NCI-H2227 (cell line): Measurements from ENCODE around the gene ANP32A.

Source experiments
- DNase-seq: peaks from one replicate; lab custom pipeline; 2025; ENCODE audit not compliant: unreplicated experiment; lab: John Stamatoyannopoulos, UW

ANP32A gene

GRCh38 chr15:68784206-68784605, 36.5 kb downstream of the ANP32A start:
- DNase-seq: no peak

- DNase-seq: peak; percentile 1
These were observed 37.3 kb downstream of the ANP32A start for GRCh38 chr15:68783226-68784058.

- no peak for DNase-seq
These were observed 38.0 kb downstream of the ANP32A start for GRCh38 chr15:68782589-68783161.

DNA sequence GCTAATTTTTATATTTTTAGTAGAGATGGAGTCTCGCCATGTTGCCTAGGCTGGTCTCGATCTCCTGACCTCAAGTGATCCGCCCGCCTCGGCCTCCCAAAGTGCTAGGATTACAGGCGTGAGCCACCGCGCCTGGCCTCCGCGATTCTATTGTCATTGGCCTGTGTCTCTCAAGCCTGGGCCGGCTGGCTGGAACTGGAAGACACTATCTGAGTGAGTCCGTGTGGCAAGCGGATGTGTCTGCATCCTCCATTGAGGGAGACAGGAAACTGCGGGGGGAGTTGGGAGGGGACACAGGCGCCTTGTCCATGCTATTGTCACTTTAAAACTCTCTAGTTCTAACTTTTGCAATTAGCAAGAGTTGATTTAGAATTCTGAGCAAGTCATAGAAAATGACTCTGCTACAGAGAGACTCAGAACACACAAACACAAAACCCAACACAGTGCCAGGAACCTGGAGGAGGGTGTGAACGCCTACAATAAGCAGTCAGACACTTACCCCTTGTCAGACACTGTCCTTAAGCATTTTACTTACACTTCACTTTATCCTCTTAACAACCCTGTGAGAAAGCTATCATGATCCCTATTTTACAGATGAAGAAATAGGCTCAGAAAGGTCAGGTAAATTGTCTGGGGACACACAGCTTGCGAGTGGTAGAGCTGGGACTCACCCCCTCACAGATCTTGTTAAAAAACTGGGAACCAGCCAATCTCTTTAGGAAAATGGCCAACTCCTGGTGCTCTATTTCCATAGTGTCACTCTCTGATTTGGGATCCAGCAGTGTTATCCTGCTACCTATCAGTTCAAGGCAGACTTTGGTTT, 38.7 kb downstream of the ANP32A start:
- DNase-seq: no peak

GRCh38 chr15:68781217-68781616, 39.5 kb downstream of the ANP32A start:
- DNase-seq: no peak

DNA sequence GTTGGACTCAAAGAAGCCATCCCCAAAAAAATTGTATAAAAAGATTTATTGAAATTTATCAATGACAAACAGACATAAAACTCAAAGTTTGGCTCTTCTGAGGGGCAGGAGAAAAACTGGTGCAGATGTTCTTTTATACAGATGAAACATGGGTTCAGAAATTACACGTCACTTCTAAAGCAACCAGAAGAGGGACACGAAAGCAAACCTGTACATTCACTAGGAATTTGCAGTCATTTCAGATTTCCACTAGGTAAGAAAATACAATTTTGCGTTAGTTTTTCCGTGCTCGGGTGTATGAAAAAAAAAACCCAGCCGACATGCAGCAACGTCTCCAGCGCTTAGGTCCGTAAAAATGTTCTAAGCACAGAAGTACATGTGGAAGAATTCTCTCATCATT, 41.8 kb downstream of the ANP32A start:
- no peak for DNase-seq

DNA sequence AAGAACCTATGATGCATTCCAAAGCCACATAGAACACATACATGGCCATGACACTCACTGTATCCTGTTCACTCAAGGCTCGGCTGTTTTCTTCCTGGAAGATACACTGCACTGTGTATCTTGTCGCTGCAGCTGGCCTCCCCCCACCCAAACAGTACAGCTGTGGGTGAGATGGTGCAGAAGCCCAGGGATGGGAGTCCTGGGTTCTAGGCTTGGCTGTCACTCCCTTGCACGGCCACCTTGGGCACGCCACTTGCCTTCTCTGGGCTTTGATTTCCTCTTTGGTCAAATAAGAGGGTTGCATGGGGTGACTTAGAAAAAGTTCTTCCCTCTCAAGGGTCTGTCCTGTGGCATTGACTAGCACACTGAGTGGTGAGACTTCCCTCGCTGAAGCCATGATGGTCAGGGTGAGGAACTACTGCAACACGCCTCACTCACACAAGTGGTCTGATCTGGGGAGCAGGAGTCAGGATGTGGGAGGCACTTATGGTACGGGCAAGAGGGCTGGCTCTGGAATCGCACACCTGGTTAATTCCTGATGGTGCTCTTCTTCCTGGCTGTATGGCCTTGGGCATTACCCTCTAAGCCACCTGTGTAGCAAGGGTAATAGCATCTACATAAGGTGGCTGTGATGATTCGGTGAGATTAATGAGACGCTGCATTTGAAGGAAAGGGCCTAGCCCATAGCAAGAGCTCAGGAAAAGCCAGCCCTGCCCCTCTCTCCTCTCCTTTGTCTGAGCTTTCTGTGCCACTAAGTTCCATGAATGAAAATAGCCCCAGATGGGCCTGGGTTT, 44.0 kb downstream of the ANP32A start:
- DNase-seq: no peak

- DNase-seq: no peak
These were observed 44.8 kb downstream of the ANP32A start for GRCh38 chr15:68775671-68776476.

DNA sequence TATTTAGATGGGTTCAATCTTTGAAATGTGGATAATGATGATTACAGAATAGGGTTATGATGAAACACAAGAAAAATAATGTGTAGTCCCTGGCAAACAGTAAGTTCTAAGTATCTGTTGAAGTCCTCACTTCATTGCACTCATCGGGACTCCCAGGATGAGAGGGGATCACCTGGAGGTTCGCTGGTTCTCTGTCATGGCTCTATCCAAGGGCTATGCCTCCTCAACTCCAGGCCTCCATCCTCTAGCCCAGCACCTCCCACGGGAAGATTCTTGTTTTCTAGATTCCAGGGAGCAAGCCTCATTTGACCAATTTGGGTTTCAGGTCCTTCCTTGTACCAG, 45.5 kb downstream of the ANP32A start:
- no peak for DNase-seq

DNA sequence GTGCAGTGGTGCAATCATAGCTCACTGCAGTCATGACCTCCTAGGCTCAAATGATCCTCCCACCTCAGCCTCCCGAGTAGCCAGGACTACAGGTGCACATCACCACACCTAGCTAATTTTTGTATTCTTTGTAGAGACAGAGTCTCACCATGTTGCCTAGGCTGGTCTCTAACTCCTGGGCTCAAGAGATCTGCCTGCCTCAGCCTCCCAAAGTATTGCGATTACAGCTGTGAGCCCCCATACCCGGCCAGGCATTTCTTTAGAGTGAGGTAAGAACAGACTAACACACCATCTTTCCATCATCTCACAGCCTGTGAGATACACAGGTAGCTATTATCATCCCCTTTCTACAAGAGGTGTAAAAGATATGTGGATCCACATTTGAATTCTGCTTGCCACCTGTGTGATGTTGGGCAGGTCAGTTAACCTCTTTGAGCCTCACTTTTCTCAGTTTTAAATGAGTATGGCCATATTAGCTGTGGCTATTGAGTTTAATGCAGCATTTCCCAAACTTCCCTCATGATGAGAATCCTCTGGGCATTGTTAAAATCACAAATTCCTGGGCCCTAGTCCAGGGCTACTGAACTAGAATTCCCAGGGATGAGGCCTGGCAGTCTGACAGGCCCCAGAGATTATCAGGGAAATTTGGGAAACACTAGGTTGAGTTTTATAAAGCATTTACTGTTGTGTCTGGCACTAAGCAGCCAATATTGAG, 46.0 kb downstream of the ANP32A start:
- no peak for DNase-seq

- no peak for DNase-seq
These were observed 46.6 kb downstream of the ANP32A start for GRCh38 chr15:68774120-68774519.

GRCh38 chr15:68773036-68773435, 47.7 kb downstream of the ANP32A start:
- no peak for DNase-seq

DNA sequence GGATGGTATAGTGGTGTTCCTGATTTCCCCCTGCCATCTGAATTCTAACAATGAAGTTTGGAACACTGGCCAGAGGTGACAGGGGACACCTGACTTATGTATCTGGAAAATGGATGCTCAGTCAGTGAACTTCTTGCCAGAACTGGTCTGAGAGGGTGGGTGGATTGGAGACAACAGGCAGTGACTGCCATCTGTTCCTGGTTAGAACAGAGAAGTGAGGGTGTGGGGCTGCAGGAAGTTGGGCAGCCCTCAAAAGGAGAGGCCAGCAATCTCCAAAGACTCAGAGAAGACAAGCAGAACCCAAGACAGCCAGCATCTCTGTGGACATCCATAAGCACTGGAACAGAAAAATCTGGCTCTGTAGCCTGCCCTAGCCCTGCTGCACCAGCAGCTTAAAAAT, 50.5 kb downstream of the ANP32A start:
- no peak for DNase-seq

- no peak for DNase-seq
These were observed 51.0 kb downstream of the ANP32A start for GRCh38 chr15:68769702-68770101.

- DNase-seq: no peak
These were observed 52.4 kb downstream of the ANP32A start for GRCh38 chr15:68768321-68768720.

- no peak for DNase-seq
These were observed 52.9 kb downstream of the ANP32A start for GRCh38 chr15:68767833-68768232.

- DNase-seq: no peak
These were observed 54.9 kb downstream of the ANP32A start for GRCh38 chr15:68765602-68766368.

- no peak for DNase-seq
These were observed 56.6 kb downstream of the ANP32A start for GRCh38 chr15:68764090-68764489.

- no peak for DNase-seq
These were observed 57.6 kb downstream of the ANP32A start for GRCh38 chr15:68763063-68763462.
